Gastroesophageal sphincter (tissue), 4 donors: ENCODE data around the gene FBXW10. TPM values are rescaled to one million over a fixed set of nuclear protein-coding genes. Genes with fewer than 3 reads are reported as not detected.
"Not testable (repeated sequence)": the region's sequence is repeated elsewhere in the genome, so short reads cannot be mapped to it uniquely, and the experiment has no call there.

ENCODE experiments used
- ATAC-seq: fragments of 150-250 bp; one replicate; pipeline ENCODE4 v1.9.1; 2016; ENCODE audit warnings: mild to moderate bottlenecking, moderate library complexity
- H3K27ac ChIP-seq, 4 donors: fragments of 200-600 bp; sonication (generic) in 3 of 4; 1 replicate in 3 of 4; 2 replicates in 1 of 4; pipeline ENCODE4 v1.5.1; 2016 to 2019
- H3K27me3 ChIP-seq: fragments of 200-600 bp; sonication (generic); one replicate; pipeline ENCODE4 v1.5.1; 2019
- H3K36me3 ChIP-seq, 2 donors: fragments of 200-600 bp; sonication (generic); one replicate each; pipeline ENCODE4 v1.5.1; 2019; ENCODE audit warnings: control low read depth in 1 of 2
- H3K4me1 ChIP-seq, 3 donors: fragments of 200-600 bp; sonication (generic); 1 replicate in 2 of 3; 2 replicates in 1 of 3; pipeline ENCODE4 v1.5.1; 2016 to 2019; ENCODE audit warnings: control low read depth in 2 of 3
- H3K4me3 ChIP-seq, 2 donors: fragments of 200-600 bp; sonication (generic); one replicate each; pipeline ENCODE4 v1.5.1; 2019; ENCODE audit warnings: mild to moderate bottlenecking in 1 of 2, moderate library complexity in 1 of 2
- H3K9me3 ChIP-seq, 3 donors: fragments of 200-600 bp; sonication (generic); one replicate each; pipeline ENCODE4 v1.5.1; 2017 to 2019; ENCODE audit warnings: control low read depth in 2 of 3
- CTCF ChIP-seq, 4 experiments: fragments of 200-600 bp in 2 of 4; fragments of 450-650 bp in 2 of 4; sonication (generic) in 1 of 4; IDR thresholded peaks; one replicate each; pipeline ENCODE4 v1.5.1; 2017 to 2019; ENCODE audit warnings: antibody characterized with exemption in 4 of 4, mild to moderate bottlenecking in 2 of 4, moderate library complexity in 2 of 4
- WGBS, 2 donors: methylation state at CpG; one replicate each; pipeline ENCODE4 v1.1.5; 2018; ENCODE audit warnings: low coverage in 1 of 2; 5-methylcytosine and 5-hydroxymethylcytosine counted together
- total RNA-seq, 4 donors: library from RNA; depleted of rRNA; stranded (reverse); fragments of >200 nt; gene quantifications; one replicate each; pipeline ENCODE4 v1.1.0, GENCODE V29; 2016

FBXW10 gene, protein sequence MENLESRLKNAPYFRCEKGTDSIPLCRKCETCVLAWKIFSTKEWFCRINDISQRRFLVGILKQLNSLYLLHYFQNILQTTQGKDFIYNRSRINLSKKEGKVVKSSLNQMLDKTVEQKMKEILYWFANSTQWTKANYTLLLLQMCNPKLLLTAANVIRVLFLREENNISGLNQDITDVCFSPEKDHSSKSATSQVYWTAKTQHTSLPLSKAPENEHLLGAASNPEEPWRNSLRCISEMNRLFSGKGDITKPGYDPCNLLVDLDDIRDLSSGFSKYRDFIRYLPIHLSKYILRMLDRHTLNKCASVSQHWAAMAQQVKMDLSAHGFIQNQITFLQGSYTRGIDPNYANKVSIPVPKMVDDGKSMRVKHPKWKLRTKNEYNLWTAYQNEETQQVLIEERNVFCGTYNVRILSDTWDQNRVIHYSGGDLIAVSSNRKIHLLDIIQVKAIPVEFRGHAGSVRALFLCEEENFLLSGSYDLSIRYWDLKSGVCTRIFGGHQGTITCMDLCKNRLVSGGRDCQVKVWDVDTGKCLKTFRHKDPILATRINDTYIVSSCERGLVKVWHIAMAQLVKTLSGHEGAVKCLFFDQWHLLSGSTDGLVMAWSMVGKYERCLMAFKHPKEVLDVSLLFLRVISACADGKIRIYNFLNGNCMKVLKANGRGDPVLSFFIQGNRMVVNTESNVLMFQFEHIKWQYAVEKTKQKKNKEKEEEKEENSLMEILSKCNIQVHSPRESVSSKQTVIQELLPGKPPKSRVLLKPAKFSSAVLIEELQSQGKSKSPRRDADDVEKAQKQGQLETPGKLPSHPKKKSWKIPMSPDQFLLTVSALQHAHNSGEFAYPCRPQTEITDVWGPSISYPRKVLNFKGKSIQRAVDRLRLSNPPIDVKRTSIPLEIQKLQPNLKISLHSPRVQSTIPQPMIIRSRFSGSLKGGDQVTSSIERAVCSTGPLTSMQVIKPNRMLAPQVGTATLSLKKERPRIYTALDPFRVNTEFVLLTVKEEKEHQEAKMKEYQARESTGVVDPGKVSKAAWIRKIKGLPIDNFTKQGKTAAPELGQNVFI
- total RNA-seq: under 1 TPM in 1 of 4 donors, not detected in 3; 0.16 TPM

GRCh38 chr17:18743699-18744421 lies at the start of gene FBXW10:
FBXW10 (plus strand) TSS chr17:18744054; CDS start chr17:18744245, 191 bp downstream.
- not testable (repeated sequence) for H3K4me1 ChIP-seq, H3K36me3 ChIP-seq, H3K9me3 ChIP-seq, H3K27me3 ChIP-seq
- H3K4me3 ChIP-seq: peak within 1 kb of the TSS in 1 of 2 donors; percentile 32
- WGBS, 2 donors: no CpG with 5 or more reads among the region's 10 CpGs
- H3K27ac ChIP-seq: peak within 1 kb of the TSS in 1 of 4 donors; percentile 35
- ATAC-seq: peak; percentile 72

- not testable (repeated sequence) for ATAC-seq, H3K4me3 ChIP-seq, H3K4me1 ChIP-seq, H3K27ac ChIP-seq, H3K27me3 ChIP-seq, H3K36me3 ChIP-seq, H3K9me3 ChIP-seq
- 71% methylated on average over 1 of the region's 2 CpGs; no CpG with 5 or more reads in 1 of the 2 donors for WGBS, 2 donors
Observed at GRCh38 chr17:18695143-18695542, 48.7 kb upstream of the FBXW10 start.

DNA sequence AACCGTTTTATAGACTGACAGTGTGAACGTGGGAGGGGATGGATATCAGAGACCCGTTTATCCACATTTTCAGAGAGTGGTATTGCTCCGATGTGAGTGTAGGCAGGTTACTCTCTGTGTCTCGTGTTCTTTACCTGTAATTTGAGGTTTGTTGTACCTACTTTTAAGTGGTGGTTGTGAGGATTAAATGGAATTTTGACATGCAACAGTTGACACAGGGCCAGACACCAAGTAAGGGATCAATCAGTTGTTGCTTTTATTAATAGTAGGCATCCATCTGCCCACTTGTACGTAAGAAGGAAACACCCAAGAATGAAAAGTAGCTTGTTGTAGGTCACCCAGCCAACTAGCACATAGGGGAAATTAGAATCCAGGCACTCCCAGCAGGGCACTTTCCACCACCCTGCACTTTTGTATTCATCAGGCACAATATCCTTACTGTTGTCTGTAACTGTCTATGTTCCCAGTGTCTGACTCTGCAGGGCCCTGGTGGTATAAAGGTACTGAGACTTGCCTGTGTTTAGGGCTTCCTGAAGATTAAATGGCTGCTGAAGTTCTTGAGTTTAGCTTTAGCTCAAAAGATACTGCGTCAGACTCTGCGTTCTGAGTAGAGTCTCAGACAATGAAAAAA lies 45.3 kb upstream of the FBXW10 start:
- not testable (repeated sequence) for H3K9me3 ChIP-seq, H3K27me3 ChIP-seq, ATAC-seq, H3K4me1 ChIP-seq, H3K36me3 ChIP-seq
- Histone ChIP-seq H3K27ac (peak overlapping the region in 1 of 4 donors; percentile 60), H3K4me3 (peak overlapping the region; percentile 49 to 57)
- 59 to 73% methylated on average over 5 to 7 of the region's 8 CpGs for WGBS, 2 donors

- WGBS, 2 donors: 78 to 83% methylated on average over 2 of the region's 3 CpGs
- H3K27me3 ChIP-seq, H3K27ac ChIP-seq, H3K9me3 ChIP-seq, H3K4me1 ChIP-seq, H3K4me3 ChIP-seq, H3K36me3 ChIP-seq, ATAC-seq: not testable (repeated sequence)
Observed at GRCh38 chr17:18705955-18706354, 37.9 kb upstream of the FBXW10 start.

- not testable (repeated sequence) for H3K27ac ChIP-seq, ATAC-seq, H3K4me1 ChIP-seq, H3K36me3 ChIP-seq, H3K9me3 ChIP-seq, H3K27me3 ChIP-seq, H3K4me3 ChIP-seq
- 97% methylated on average over 3 of the region's 3 CpGs for whole genome bisulfite sequencing, 2 donors
Observed at GRCh38 chr17:18708215-18708614, 35.6 kb upstream of the FBXW10 start.

- H3K4me1 ChIP-seq, H3K4me3 ChIP-seq, H3K9me3 ChIP-seq, H3K36me3 ChIP-seq, H3K27ac ChIP-seq, H3K27me3 ChIP-seq: not testable (repeated sequence)
- ATAC-seq: peak; percentile 67
- WGBS, 2 donors: 12 to 23% methylated on average over 2 to 4 of the region's 7 CpGs
- peak; percentile 28 to 65 (median 52) for TF ChIP-seq CTCF (IDR thresholded peaks at IDR 0.05)
Observed at GRCh38 chr17:18712354-18712999, 31.4 kb upstream of the FBXW10 start.

DNA sequence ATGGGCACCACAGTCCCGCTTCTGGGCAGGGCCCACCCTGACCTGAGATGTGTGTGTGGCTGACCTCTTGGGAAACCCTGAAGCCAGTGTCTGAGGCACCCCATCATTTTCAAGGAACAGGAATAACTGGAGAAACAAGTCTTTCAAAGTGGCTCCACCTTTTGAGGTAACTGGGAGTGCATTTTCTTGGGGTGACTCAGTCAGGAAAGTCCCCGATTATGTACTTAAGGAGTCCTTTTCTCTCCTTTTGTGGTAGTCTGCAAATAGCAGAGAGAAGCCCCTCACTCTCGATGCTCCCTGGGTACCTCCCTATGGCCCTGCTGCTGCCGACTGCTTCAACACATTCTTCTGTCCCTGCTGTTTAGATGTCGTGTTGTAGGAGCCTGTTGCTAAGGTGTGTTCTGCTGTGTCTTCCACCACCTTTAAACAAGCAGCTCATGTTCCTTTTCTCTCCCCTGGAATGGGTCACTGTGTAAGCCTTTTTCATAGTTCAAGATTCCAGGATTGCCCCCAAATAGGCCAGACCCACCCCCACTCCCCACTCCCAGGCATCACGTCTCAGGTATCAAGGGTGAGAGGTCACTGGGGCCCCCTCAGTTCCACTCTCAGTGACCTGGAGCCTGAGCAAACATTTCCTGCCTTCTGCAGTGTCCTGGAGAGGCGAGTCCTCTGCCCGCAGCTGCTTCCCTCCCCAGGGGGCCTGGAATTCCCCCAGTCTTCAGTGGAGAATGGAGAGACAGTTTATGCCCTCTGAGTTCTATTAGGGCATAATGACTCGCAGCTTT lies 25.0 kb upstream of the FBXW10 start:
- 0 to 40% methylated on average over 1 to 5 of the region's 9 CpGs for WGBS, 2 donors
- H3K27ac ChIP-seq: peak overlapping the region in 3 of 4 donors; percentile 24 to 31 (median 25)
- H3K4me1 ChIP-seq, H3K9me3 ChIP-seq, H3K27me3 ChIP-seq, H3K4me3 ChIP-seq, H3K36me3 ChIP-seq, ATAC-seq: not testable (repeated sequence)

DNA sequence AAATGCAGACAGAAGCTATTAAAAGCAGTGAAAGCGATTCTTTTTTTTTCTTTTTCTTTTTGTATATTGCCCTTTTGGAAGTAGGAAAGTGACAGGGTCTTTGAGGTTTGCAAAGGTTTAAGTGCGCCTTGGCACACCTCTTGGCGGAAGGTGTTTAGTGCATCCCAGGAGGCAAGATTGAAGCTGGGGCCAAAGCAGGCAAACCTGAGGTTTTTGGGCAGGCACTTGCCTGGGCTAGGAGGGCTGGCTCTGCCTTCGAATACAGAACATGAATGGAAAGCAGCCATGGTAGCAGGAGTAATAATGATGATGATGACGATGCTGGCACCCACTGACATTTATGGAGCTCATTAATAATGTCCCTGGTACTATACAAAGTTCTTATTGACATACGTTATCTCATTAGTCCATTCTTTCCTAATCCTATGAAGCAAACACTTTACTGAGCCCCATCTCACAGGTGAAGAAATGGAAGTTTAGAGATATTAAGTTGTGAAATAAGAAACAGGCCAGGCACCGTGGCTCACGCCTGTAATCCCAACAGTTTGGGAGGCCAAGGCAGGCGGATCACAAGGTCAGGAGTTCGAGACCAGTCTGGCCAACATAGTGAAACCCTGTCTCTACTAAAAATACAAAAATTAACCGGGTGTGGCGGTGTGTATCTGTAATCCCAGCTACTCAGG lies 24.3 kb upstream of the FBXW10 start:
- not testable (repeated sequence) for H3K4me3 ChIP-seq, H3K9me3 ChIP-seq, ATAC-seq, H3K4me1 ChIP-seq, H3K27me3 ChIP-seq, H3K36me3 ChIP-seq
- H3K27ac ChIP-seq: peak overlapping the region in 2 of 4 donors; percentile 24 to 25
- 20 to 83% methylated on average over 1 to 7 of the region's 12 CpGs for WGBS, 2 donors

DNA sequence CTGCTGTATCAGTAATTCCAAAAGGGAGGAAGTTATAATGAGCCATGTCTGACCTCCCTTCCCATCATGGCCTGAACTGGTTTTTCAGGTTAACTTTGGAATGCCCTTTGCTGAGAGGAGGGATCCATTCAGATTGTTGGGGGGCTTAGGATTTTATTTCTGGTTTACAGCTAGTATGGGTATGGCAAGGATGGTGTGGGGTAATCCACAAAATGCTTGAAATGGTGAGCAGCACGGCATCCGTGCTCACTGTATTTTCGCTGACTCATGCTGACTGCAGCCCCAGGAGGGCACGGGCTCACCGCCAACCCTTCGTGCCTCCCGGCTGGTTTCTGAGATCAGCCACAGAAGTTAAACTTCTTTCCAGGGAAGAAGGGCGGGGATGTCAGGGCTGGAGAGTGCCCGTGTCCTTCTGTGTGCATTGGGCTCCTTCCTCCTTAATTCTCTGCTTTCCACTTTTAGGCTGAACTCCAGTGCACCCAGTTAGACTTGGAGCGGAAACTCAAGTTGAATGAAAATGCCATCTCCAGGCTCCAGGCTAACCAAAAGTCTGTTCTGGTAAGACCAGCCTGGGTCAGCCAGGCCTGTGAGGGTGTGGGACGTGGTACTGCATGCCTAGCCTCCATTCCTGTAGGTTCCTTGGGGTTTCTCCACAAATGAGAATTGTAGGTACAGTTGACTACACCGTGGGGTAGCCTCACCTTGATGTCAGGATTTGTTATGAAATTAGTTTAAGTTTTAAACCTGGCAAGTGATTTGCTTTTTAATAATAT lies 21.9 kb upstream of the FBXW10 start:
- peak; percentile 80 for ATAC-seq
- H3K27ac ChIP-seq: peak overlapping the region in 2 of 4 donors; percentile 54 to 60

More for the DNA sequence above, 21.9 kb upstream of the FBXW10 start:
- H3K9me3 ChIP-seq, H3K27me3 ChIP-seq, H3K4me3 ChIP-seq, H3K4me1 ChIP-seq, H3K36me3 ChIP-seq: not testable (repeated sequence)
- WGBS, 2 donors: no CpG with 5 or more reads among the region's 12 CpGs
